Progenitor cell of endocrine pancreas (in vitro differentiated cells): Measurements from ENCODE around the gene THRA. TPM values are rescaled to one million over a fixed set of nuclear protein-coding genes. Genes with fewer than 3 reads are reported as not detected.
A peak's percentile ranks its signal among the peaks of the same experiment; 100 is the strongest.

Experiments
- DNase-seq: peaks from one replicate; pipeline ENCODE4 v3.0.0; 2021; ENCODE audit warnings: low spot score; ENCODE audit not compliant: unreplicated experiment
- H3K27ac Mint-ChIP-seq: 2 replicates; pipeline ENCODE4 v1.8.0; 2021; ENCODE audit warnings: mild to moderate bottlenecking, moderate library complexity, mixed read lengths
- H3K27me3 Mint-ChIP-seq: 2 replicates; pipeline ENCODE4 v1.8.0; 2021; ENCODE audit warnings: mixed read lengths
- H3K36me3 Mint-ChIP-seq: 2 replicates; pipeline ENCODE4 v1.8.0; 2022; ENCODE audit warnings: mixed read lengths; ENCODE audit not compliant: insufficient read depth
- H3K4me1 Mint-ChIP-seq: 2 replicates; pipeline ENCODE4 v1.8.0; 2021; ENCODE audit warnings: low read depth, mixed read lengths
- H3K4me3 Mint-ChIP-seq: 2 replicates; pipeline ENCODE4 v1.8.0; 2021; ENCODE audit warnings: low read depth, mild to moderate bottlenecking, moderate library complexity, mixed read lengths
- H3K9me3 Mint-ChIP-seq: 2 replicates; pipeline ENCODE4 v1.8.0; 2021; ENCODE audit warnings: low read depth, mixed read lengths
- CTCF ChIP-seq: fragments of 200-600 bp; sonication (generic); IDR thresholded peaks from one replicate; pipeline ENCODE4 v1.5.0; 2021; ENCODE audit warnings: antibody characterized with exemption, mild to moderate bottlenecking; ENCODE audit not compliant: unreplicated experiment
- total RNA-seq: library from RNA; stranded (reverse); gene quantifications from 2 replicates; pipeline ENCODE4 v1.2.1, GENCODE V29; 2021

Gene THRA
- total RNA-seq, 1 donor from 2014 or later: 25.0 TPM

- DNase-seq: no peak
- TF ChIP-seq CTCF: no peak
- H3K4me3 Mint-ChIP-seq: no peak overlapping the region
- no peaks in the 10 kb centered on the region for H3K27me3 Mint-ChIP-seq
- peak overlapping the region; percentile 35 for H3K27ac Mint-ChIP-seq
- H3K36me3 Mint-ChIP-seq: peaks cover 14% of the 10 kb centered on the region
- no peaks in the 10 kb centered on the region for H3K4me1 Mint-ChIP-seq
- H3K9me3 Mint-ChIP-seq: no peaks in the 10 kb centered on the region
Observed at GRCh38 chr17:40025991-40026815, 36.6 kb upstream of the THRA start.

- H3K4me1 Mint-ChIP-seq: no peaks in the 10 kb centered on the region
- peak; percentile 92 for TF ChIP-seq CTCF
- no peak overlapping the region for H3K4me3 Mint-ChIP-seq
- H3K27ac Mint-ChIP-seq: no peak overlapping the region
- DNase-seq: peak; percentile 72
- H3K9me3 Mint-ChIP-seq: no peaks in the 10 kb centered on the region
- no peaks in the 10 kb centered on the region for H3K27me3 Mint-ChIP-seq
- peaks cover 12% of the 10 kb centered on the region for H3K36me3 Mint-ChIP-seq
Observed at GRCh38 chr17:40026816-40027613, 35.8 kb upstream of the THRA start.

DNA sequence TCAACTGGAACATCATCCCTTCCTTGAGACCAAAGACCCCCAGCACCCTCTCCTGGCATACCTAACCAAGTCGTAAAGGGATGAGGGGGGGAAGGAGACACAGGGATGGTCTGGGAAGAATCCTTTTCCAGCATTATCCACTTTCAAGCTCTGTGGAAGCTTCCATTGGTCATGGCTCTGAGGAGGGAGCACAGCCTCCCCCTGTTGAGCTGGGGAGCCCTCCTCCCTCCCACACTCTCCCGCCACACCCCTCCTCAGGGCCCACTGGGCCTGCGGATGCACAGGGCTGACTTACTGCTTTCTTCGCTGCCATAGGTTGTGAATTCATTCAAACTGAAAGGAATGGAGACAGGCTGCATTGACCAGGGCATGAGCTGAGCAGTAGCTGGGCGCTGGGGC lies 35.2 kb upstream of the THRA start:
- no peak for DNase-seq
- Mint-ChIP-seq H3K27ac (no peak overlapping the region), H3K4me3 (no peak overlapping the region), H3K4me1 (no peaks in the 10 kb centered on the region), H3K36me3 (peaks cover 14% of the 10 kb centered on the region), H3K27me3 (no peaks in the 10 kb centered on the region), H3K9me3 (no peaks in the 10 kb centered on the region)
- no peak for TF ChIP-seq CTCF

DNA sequence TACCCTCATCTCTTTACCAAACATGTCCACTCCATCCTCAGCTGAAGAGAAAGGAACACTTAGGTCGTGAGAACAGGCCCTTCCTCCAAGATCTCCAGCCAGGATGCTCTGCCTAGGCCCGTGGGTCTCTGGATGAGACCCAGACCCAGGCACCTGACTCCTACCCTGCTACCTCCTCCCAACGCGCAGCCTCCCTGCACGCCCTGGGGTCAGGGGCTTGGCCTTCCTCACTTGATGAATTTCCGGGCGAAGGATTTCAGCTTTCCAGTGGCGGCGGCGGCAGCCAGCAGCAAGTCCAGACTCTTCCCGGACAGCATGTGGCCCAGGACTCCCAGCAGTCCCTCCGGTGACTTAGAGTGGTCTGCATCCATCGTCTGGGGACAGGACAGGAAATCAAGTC lies 34.2 kb upstream of the THRA start:
- H3K9me3 Mint-ChIP-seq: no peaks in the 10 kb centered on the region
- DNase-seq: no peak
- no peaks in the 10 kb centered on the region for H3K4me1 Mint-ChIP-seq
- H3K27ac Mint-ChIP-seq: peak overlapping the region; percentile 59
- no peak overlapping the region for H3K4me3 Mint-ChIP-seq
- no peak for TF ChIP-seq CTCF
- H3K36me3 Mint-ChIP-seq: peaks cover 14% of the 10 kb centered on the region
- no peaks in the 10 kb centered on the region for H3K27me3 Mint-ChIP-seq

GRCh38 chr17:40031706-40032105 lies 31.1 kb upstream of the THRA start:
- DNase-seq: no peak
- H3K27me3 Mint-ChIP-seq: no peaks in the 10 kb centered on the region
- no peak overlapping the region for H3K4me3 Mint-ChIP-seq
- no peaks in the 10 kb centered on the region for H3K4me1 Mint-ChIP-seq
- no peak overlapping the region for H3K27ac Mint-ChIP-seq
- TF ChIP-seq CTCF: no peak
- H3K36me3 Mint-ChIP-seq: peaks cover 12% of the 10 kb centered on the region
- H3K9me3 Mint-ChIP-seq: no peaks in the 10 kb centered on the region
